Smooth muscle cell (in vitro differentiated cells): Measurements from ENCODE around the gene TNS3. TPM values are rescaled to one million over a fixed set of nuclear protein-coding genes. Genes with fewer than 3 reads are reported as not detected.

Experiments used
- DNase-seq: peaks from one replicate; lab custom pipeline; 2025; ENCODE audit not compliant: unreplicated experiment; lab: John Stamatoyannopoulos, UW
- H2AFZ ChIP-seq: fragments of 200-600 bp; sonication (generic); 2 replicates; pipeline ENCODE4 v1.6.0; 2016; ENCODE audit warnings: antibody characterized with exemption, low read depth, mild to moderate bottlenecking
- H3F3A ChIP-seq: fragments of 200-600 bp; sonication (generic); 2 replicates; pipeline ENCODE4 v1.6.0; 2017; ENCODE audit warnings: antibody characterized with exemption, low read depth
- H3K27ac ChIP-seq: fragments of 200-600 bp; sonication (generic); 2 replicates; pipeline ENCODE4 v1.5.1; 2016; ENCODE audit warnings: low read depth, mild to moderate bottlenecking
- H3K27me3 ChIP-seq: fragments of 200-600 bp; sonication (generic); 2 replicates; pipeline ENCODE4 v1.6.1; 2016; ENCODE audit warnings: low read depth, mild to moderate bottlenecking
- H3K36me3 ChIP-seq: fragments of 200-600 bp; sonication (generic); 2 replicates; pipeline ENCODE4 v1.5.1; 2016; ENCODE audit warnings: low read depth
- H3K4me1 ChIP-seq: fragments of 200-600 bp; sonication (generic); 2 replicates; pipeline ENCODE4 v1.5.1; 2016; ENCODE audit warnings: low read depth
- H3K4me2 ChIP-seq: fragments of 200-600 bp; sonication (generic); 2 replicates; pipeline ENCODE4 v1.6.0; 2016; ENCODE audit warnings: mild to moderate bottlenecking
- H3K4me3 ChIP-seq: fragments of 200-600 bp; sonication (generic); 2 replicates; pipeline ENCODE4 v1.5.1; 2016; ENCODE audit warnings: mild to moderate bottlenecking
- H3K79me2 ChIP-seq: fragments of 200-600 bp; sonication (generic); 2 replicates; pipeline ENCODE4 v1.6.0; 2016; ENCODE audit warnings: low read depth, mild to moderate bottlenecking
- H3K9ac ChIP-seq: fragments of 200-600 bp; sonication (generic); 2 replicates; pipeline ENCODE4 v1.6.0; 2016; ENCODE audit warnings: low read depth
- H3K9me3 ChIP-seq: fragments of 200-600 bp; sonication (generic); replicated peaks from 2 replicates; pipeline ENCODE4 v1.5.1; 2016; ENCODE audit warnings: low read depth
- H4K20me1 ChIP-seq: fragments of 200-600 bp; sonication (generic); 2 replicates; pipeline ENCODE4 v1.6.0; 2016; ENCODE audit warnings: low read depth
- CTCF ChIP-seq: fragments of 200-600 bp; sonication (generic); IDR thresholded peaks from 2 replicates; pipeline ENCODE4 v1.5.1; 2017; ENCODE audit warnings: borderline replicate concordance, mild to moderate bottlenecking, antibody characterized with exemption; ENCODE audit not compliant: insufficient read depth, poor library complexity, severe bottlenecking
- WGBS: methylation state at CpG from one replicate; pipeline ENCODE4 v1.1.7; 2016; ENCODE audit warnings: low lambda C conversion rate; 5-methylcytosine and 5-hydroxymethylcytosine counted together
- polyA plus RNA-seq: library from polyadenylated mRNA; unstranded; fragments of >200 nt; fragmentation: Nextera tagmentation; extraction: Ambion mirVana; gene quantifications from 2 replicates; pipeline ENCODE4 v1.2.1, GENCODE V29; 2016
- total RNA-seq: library from RNA; depleted of rRNA; stranded (reverse); fragments of >200 nt; gene quantifications from 2 replicates; pipeline ENCODE4 v1.2.3, GENCODE V29; 2014

TNS3 gene
- total and polyA plus RNA-seq, 2 experiments from 2014 or later = 32.6 to 50.5 TPM

DNA sequence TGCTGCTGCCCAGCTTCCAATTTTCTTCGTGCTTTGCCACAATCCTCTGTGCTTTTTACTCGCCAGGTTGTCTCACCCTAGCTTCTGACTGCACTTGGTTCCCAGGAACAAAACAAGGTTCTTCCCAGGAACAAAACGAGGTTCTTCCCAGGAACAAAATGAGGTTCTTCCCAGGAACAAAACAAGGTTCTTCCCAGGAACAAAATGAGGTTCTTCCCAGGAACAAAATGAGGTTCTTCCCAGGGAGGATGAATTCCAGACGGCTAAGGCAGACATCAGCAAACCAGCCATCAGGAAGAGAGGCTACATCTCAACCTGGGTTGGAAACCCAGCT is 41.9 kb downstream of the TNS3 start:
- no peaks in the 10 kb centered on the region for H3K27me3 ChIP-seq
- H3K4me3 ChIP-seq = no peak overlapping the region
- H3K9me3 ChIP-seq = no peaks in the 10 kb centered on the region
- peaks cover 30% of the 10 kb centered on the region for H3F3A ChIP-seq
- H2AFZ ChIP-seq = no peak overlapping the region
- peaks cover 59% of the 10 kb centered on the region for H3K79me2 ChIP-seq
- peaks cover 15% of the 10 kb centered on the region for H4K20me1 ChIP-seq
- H3K27ac ChIP-seq = peak overlapping the region; percentile 95
- H3K4me1 ChIP-seq = peaks cover 43% of the 10 kb centered on the region
- DNase-seq = no peak
- H3K9ac ChIP-seq = peak overlapping the region; percentile 86
- TF ChIP-seq CTCF = no peak
- H3K36me3 ChIP-seq = no peaks in the 10 kb centered on the region
- 73% methylated on average over 4 of the region's 4 CpGs for WGBS
- peak overlapping the region; percentile 44 for H3K4me2 ChIP-seq

- Histone ChIP-seq H4K20me1 (peaks cover 17% of the 10 kb centered on the region), H3K9me3 (no peaks in the 10 kb centered on the region), H3K4me2 (peak overlapping the region; percentile 98), H3K36me3 (no peaks in the 10 kb centered on the region), H3K4me3 (peak overlapping the region; percentile 63), H3K79me2 (peaks cover 55% of the 10 kb centered on the region), H3F3A (peaks cover 30% of the 10 kb centered on the region), H3K27me3 (no peaks in the 10 kb centered on the region), H3K4me1 (peaks cover 48% of the 10 kb centered on the region), H3K9ac (peak overlapping the region; percentile 86), H3K27ac (peak overlapping the region; percentile 95), H2AFZ (no peak overlapping the region)
- WGBS = 56% methylated on average over 9 of the region's 9 CpGs
- TF ChIP-seq CTCF = no peak
- DNase-seq = no peak
Observed at GRCh38 chr7:47539398-47540052, 42.4 kb downstream of the TNS3 start.

DNA sequence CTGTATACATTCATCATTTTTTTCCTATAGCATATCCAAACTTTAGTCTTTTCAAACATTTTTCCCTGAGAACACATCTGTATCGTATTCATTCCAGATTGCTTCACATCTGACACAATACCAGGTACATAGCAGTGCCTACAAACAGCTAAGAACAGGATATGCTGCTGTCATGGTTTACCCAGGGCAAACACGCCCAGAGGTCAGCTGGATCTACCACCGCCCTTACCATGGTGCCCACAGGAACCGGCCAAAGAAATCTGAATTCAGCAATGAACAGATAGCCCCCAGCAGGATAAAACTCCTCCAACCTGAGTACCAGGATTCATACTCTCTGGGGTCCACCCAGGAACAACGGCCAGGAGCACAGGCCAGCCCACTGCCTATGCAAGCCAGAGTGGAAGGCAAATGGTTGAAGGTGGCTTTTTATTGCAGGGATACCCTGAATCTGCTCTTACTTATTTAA is 43.0 kb downstream of the TNS3 start:
- Histone ChIP-seq H3K9me3 (no peaks in the 10 kb centered on the region), H3K36me3 (no peaks in the 10 kb centered on the region), H3K79me2 (peaks cover 57% of the 10 kb centered on the region), H3K27me3 (no peaks in the 10 kb centered on the region), H3K27ac (peak overlapping the region; percentile 95), H3K4me1 (peaks cover 51% of the 10 kb centered on the region), H4K20me1 (peaks cover 17% of the 10 kb centered on the region), H3K4me3 (peak overlapping the region; percentile 63), H2AFZ (no peak overlapping the region), H3K9ac (peak overlapping the region; percentile 61), H3K4me2 (peak overlapping the region; percentile 98), H3F3A (peaks cover 30% of the 10 kb centered on the region)
- no peak for TF ChIP-seq CTCF
- no peak for DNase-seq
- 89% methylated on average over 5 of the region's 5 CpGs for WGBS
